NB4 (cell line): ENCODE measurements around the gene XRCC5.

Experiments used
- CTCF ChIP-seq: IDR thresholded peaks from one replicate; pipeline ENCODE4 v1.5.1; 2012; ENCODE audit warnings: low read depth, low read length
- MYC ChIP-seq: IDR thresholded peaks from 2 replicates; pipeline ENCODE4 v1.6.1; 2011; ENCODE audit warnings: low read depth, low read length
- POLR2A ChIP-seq: IDR thresholded peaks from 2 replicates; pipeline ENCODE4 v1.6.1; 2011; ENCODE audit warnings: mild to moderate bottlenecking; ENCODE audit not compliant: insufficient read length; ENCODE audit errors: extremely low read depth

GRCh38 chr2:216188559-216188850 lies 79.4 kb downstream of the XRCC5 start:
- TF ChIP-seq CTCF (no peak), MYC (no peak), POLR2A (no peak)
